ENCODE measurements around the gene CEBPZOS. TPM values are rescaled to one million over a fixed set of nuclear protein-coding genes. Genes with fewer than 3 reads are reported as not detected.

CEBPZOS gene
- total and polyA plus RNA-seq, 4 donors, result 9.1 to 22.9 (median 13.5) TPM

GRCh38 chr2:37164757-37165156, 31.5 kb upstream of the CEBPZOS start:
- no peak overlapping the region for H3K27ac ChIP-seq (ENCODE audit: low read depth in 1 of 2, low read length in 2 of 2)
- no peak overlapping the region for H3K9ac ChIP-seq (ENCODE audit: low read depth in 1 of 2, low read length in 2 of 2)
- H3K27me3 ChIP-seq (ENCODE audit: control insufficient read depth in 4 of 4, insufficient read depth in 4 of 4, low read length in 3 of 4), result no peaks in the 10 kb centered on the region
- no peaks in the 10 kb centered on the region for H3K4me1 ChIP-seq (ENCODE audit: control insufficient read depth in 4 of 4, insufficient read depth in 4 of 4, low read length in 3 of 4)
- H3K4me3 ChIP-seq (ENCODE audit: low read depth in 1 of 3, low read length in 3 of 3), result no peak overlapping the region
- TF ChIP-seq FOXA2 (IDR thresholded peaks at IDR 0.05) (no peak), EGR1 (IDR thresholded peaks at IDR 0.05; ENCODE audit: low read depth in 2 of 2) (no peak), YY1 (IDR thresholded peaks at IDR 0.05) (no peak), SP1 (IDR thresholded peaks at IDR 0.05) (no peak), NR2F2 (IDR thresholded peaks at IDR 0.05) (no peak), TAF1 (conservative IDR thresholded peaks at IDR 0.05) (no peak), RAD21 (IDR thresholded peaks at IDR 0.05) (no peak), HNF4G (IDR thresholded peaks at IDR 0.05) (no peak), FOXA1 (IDR thresholded peaks at IDR 0.05) (no peak), ATF3 (IDR thresholded peaks at IDR 0.05) (no peak), RXRA (IDR thresholded peaks at IDR 0.05) (no peak), REST (IDR thresholded peaks at IDR 0.05) (no peak), ZBTB33 (IDR thresholded peaks at IDR 0.05) (no peak), CTCF (IDR thresholded peaks at IDR 0.05; ENCODE audit: low read depth, low read length, missing input control) (no peak), JUND (IDR thresholded peaks at IDR 0.05) (no peak), HNF4A (conservative IDR thresholded peaks at IDR 0.05) (no peak)
- H3K9me3 ChIP-seq (ENCODE audit: control insufficient read depth in 4 of 4, low read length in 3 of 4), result no peaks in the 10 kb centered on the region
- 73% methylated on average over 1 of the region's 1 CpG for WGBS
- DNase-seq (ENCODE audit: low spot score), result no peak
- no peaks in the 10 kb centered on the region for H3K36me3 ChIP-seq (ENCODE audit: control insufficient read depth in 4 of 4, insufficient read depth in 3 of 4, low read depth in 1 of 4, low read length in 3 of 4)

GRCh38 chr2:37167636-37168180, 28.6 kb upstream of the CEBPZOS start:
- Histone ChIP-seq H3K9me3 (ENCODE audit: control insufficient read depth in 4 of 4, low read length in 3 of 4) (no peaks in the 10 kb centered on the region), H3K4me1 (ENCODE audit: control insufficient read depth in 4 of 4, insufficient read depth in 4 of 4, low read length in 3 of 4) (peaks cover 2 to 3% (median 3%) of the 10 kb centered on the region in 4 donors), H3K27me3 (ENCODE audit: control insufficient read depth in 4 of 4, insufficient read depth in 4 of 4, low read length in 3 of 4) (no peaks in the 10 kb centered on the region), H3K4me3 (ENCODE audit: low read depth in 1 of 3, low read length in 3 of 3) (no peak overlapping the region), H3K9ac (ENCODE audit: low read depth in 1 of 2, low read length in 2 of 2) (no peak overlapping the region), H3K27ac (ENCODE audit: low read depth in 1 of 2, low read length in 2 of 2) (no peak overlapping the region), H3K36me3 (ENCODE audit: control insufficient read depth in 4 of 4, insufficient read depth in 3 of 4, low read depth in 1 of 4, low read length in 3 of 4) (no peaks in the 10 kb centered on the region)
- 91% methylated on average over 3 of the region's 3 CpGs for WGBS
- no peak for DNase-seq (ENCODE audit: low spot score)
- TF ChIP-seq GABPA (IDR thresholded peaks at IDR 0.05 in 1 of 2, conservative IDR thresholded peaks at IDR 0.05 in 1 of 2) (no peak), HNF4G (IDR thresholded peaks at IDR 0.05) (no peak), SP1 (IDR thresholded peaks at IDR 0.05) (no peak), TAF1 (conservative IDR thresholded peaks at IDR 0.05) (no peak), ZBTB33 (IDR thresholded peaks at IDR 0.05) (no peak), MAX (IDR thresholded peaks at IDR 0.05) (no peak), NR2F2 (IDR thresholded peaks at IDR 0.05) (no peak), EGR1 (IDR thresholded peaks at IDR 0.05; ENCODE audit: low read depth in 2 of 2) (no peak), CTCF (IDR thresholded peaks at IDR 0.05; ENCODE audit: low read depth, low read length, missing input control) (no peak), RAD21 (IDR thresholded peaks at IDR 0.05) (no peak), ATF3 (IDR thresholded peaks at IDR 0.05) (no peak), HNF4A (conservative IDR thresholded peaks at IDR 0.05) (no peak)

Measured in liver (tissue), 9 donors.